ENCODE data around the gene AGPS. TPM values are rescaled to one million over a fixed set of nuclear protein-coding genes. Genes with fewer than 3 reads are reported as not detected.
A peak's percentile ranks its signal among the peaks of the same experiment; 100 is the strongest.

Gene AGPS
- polyA plus RNA-seq, 3 donors, result 7.1 to 26.9 (median 16.7) TPM

DNA sequence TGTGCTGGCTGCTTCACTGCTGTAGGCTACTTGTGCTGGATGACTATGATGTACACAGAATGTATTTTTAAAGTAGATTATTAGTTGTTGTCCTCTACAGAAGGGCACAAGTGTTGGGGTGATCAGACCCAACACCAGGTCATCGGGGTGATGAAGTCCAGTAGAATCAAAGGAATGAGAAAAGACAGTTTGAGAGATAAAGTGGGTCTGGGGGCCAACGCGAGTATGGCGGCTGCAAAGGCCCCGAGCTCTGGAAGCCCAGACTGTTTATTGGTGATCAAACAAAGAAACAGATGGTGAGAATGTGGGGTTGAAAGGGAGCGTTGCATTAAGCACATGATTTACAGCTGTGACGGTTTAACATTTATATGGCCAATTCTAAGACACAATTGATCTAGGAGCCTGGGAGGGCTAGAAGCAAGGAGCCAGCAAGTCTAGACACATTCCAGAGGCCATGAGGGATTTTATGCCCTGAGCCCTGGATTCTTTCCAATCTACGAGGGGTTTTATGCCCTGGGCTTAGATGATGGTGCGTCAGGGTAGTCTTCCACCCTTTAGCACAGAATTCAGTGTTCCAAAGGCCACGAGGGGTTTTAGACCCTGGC, 153.5 kb downstream of the AGPS start:
- Histone ChIP-seq H4K20me1 (ENCODE audit: insufficient read depth, low read length) (no peaks in the 10 kb centered on the region), H3K27me3 (ENCODE audit: control insufficient read depth in 2 of 2, insufficient read depth in 2 of 2, low read length in 2 of 2) (no peaks in the 10 kb centered on the region), H3K36me3 (replicated peaks in 1 of 2; ENCODE audit: control insufficient read depth in 1 of 2, insufficient read depth in 2 of 2, low read length in 2 of 2) (peaks cover under 1 to 7% of the 10 kb centered on the region in 2 donors), H3K9me3 (replicated peaks in 1 of 2; ENCODE audit: control insufficient read depth in 1 of 2, insufficient read depth in 1 of 2, low read length in 2 of 2) (peaks cover 0 to 6% of the 10 kb centered on the region in 2 donors), H3K27ac (ENCODE audit: low read depth in 1 of 2, low read length in 2 of 2) (no peak overlapping the region), H3K79me2 (ENCODE audit: insufficient read depth, low read length) (no peaks in the 10 kb centered on the region), H3K4me1 (ENCODE audit: control insufficient read depth in 1 of 2, insufficient read depth in 2 of 2, low read length in 2 of 2) (no peaks in the 10 kb centered on the region), H3K4me2 (replicated peaks; ENCODE audit: extremely low read depth, low read length, poor library complexity, severe bottlenecking) (no peak overlapping the region), H3K4me3 (replicated peaks in 1 of 3; ENCODE audit: low read depth in 2 of 3, low read length in 3 of 3) (no peak overlapping the region), H3K9ac (ENCODE audit: insufficient read depth, low read length, poor library complexity, severe bottlenecking) (no peak overlapping the region), H2AFZ (ENCODE audit: insufficient read depth, low read depth, low read length, poor library complexity, severe bottlenecking) (no peak overlapping the region)
- TF ChIP-seq CTCF (IDR thresholded peaks at IDR 0.05), result no peak
- intact Hi-C loops (cut with micrococcal nuclease), result no loop called here
- 100% methylated on average over 7 of the region's 10 CpGs for WGBS (ENCODE audit: insufficient coverage)
- H3K36me3 Mint-ChIP-seq, result peaks cover 3 to 11% of the 10 kb centered on the region in 2 donors
- peak overlapping the region in 2 of 7 donors; percentile 2 to 47 for H3K27ac Mint-ChIP-seq
- H3K9me3 Mint-ChIP-seq, result peaks cover 0 to 5% (median 2%) of the 10 kb centered on the region in 7 donors
- no peak for DNase-seq
- no peak overlapping the region for H3K4me3 Mint-ChIP-seq
- H3K4me1 Mint-ChIP-seq, result peaks cover 3% of the 10 kb centered on the region
- no peaks in the 10 kb centered on the region for H3K27me3 Mint-ChIP-seq (ENCODE audit: low read depth in 3 of 3)

DNA sequence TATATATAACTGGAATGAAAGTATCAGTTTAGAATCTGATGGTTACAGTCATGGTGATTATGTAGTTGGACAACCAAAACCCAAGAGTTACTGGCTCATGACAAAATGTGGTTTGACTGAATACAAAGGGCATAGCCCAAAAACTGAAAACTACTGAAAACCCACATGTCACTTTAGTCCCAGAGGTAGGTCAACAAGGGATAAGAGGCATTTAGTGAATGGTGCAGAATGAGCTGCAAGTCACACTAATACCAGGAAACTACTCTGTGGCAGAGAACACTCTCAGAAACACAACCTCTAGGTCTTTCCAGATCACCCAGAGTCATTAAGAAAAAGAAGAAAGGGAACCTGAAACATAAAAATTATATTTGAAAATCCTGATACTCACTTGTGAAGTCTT, 154.5 kb downstream of the AGPS start:
- Histone ChIP-seq H3K27ac (ENCODE audit: low read depth in 1 of 2, low read length in 2 of 2) (no peak overlapping the region), H3K4me2 (replicated peaks; ENCODE audit: extremely low read depth, low read length, poor library complexity, severe bottlenecking) (no peak overlapping the region), H3K36me3 (replicated peaks in 1 of 2; ENCODE audit: control insufficient read depth in 1 of 2, insufficient read depth in 2 of 2, low read length in 2 of 2) (no peaks in the 10 kb centered on the region), H3K27me3 (ENCODE audit: control insufficient read depth in 2 of 2, insufficient read depth in 2 of 2, low read length in 2 of 2) (no peaks in the 10 kb centered on the region), H3K79me2 (ENCODE audit: insufficient read depth, low read length) (no peaks in the 10 kb centered on the region), H3K9ac (ENCODE audit: insufficient read depth, low read length, poor library complexity, severe bottlenecking) (no peak overlapping the region), H2AFZ (ENCODE audit: insufficient read depth, low read depth, low read length, poor library complexity, severe bottlenecking) (no peak overlapping the region), H3K9me3 (replicated peaks in 1 of 2; ENCODE audit: control insufficient read depth in 1 of 2, insufficient read depth in 1 of 2, low read length in 2 of 2) (peaks cover 0 to 6% of the 10 kb centered on the region in 2 donors), H3K4me3 (replicated peaks in 1 of 3; ENCODE audit: low read depth in 2 of 3, low read length in 3 of 3) (no peak overlapping the region), H3K4me1 (ENCODE audit: control insufficient read depth in 1 of 2, insufficient read depth in 2 of 2, low read length in 2 of 2) (peaks cover 4% of the 10 kb centered on the region in 2 donors), H4K20me1 (ENCODE audit: insufficient read depth, low read length) (no peaks in the 10 kb centered on the region)
- Mint-ChIP-seq H3K4me1 (peaks cover 6% of the 10 kb centered on the region), H3K27me3 (ENCODE audit: low read depth in 3 of 3) (no peaks in the 10 kb centered on the region), H3K36me3 (peaks cover 3 to 10% of the 10 kb centered on the region in 2 donors), H3K4me3 (no peak overlapping the region), H3K9me3 (peaks cover 0 to 5% (median 2%) of the 10 kb centered on the region in 7 donors), H3K27ac (no peak overlapping the region)
- DNase-seq, result no peak
- intact Hi-C loops (cut with micrococcal nuclease), result no loop called here
- TF ChIP-seq CTCF (IDR thresholded peaks at IDR 0.05), result no peak

All from CD14-positive monocyte (primary cell).